ENCODE measurements around the gene SAC3D1. TPM values are rescaled to one million over a fixed set of nuclear protein-coding genes. Genes with fewer than 3 reads are reported as not detected.

SAC3D1 gene
- total and polyA plus RNA-seq, 8 donors: 3.5 to 7.3 (median 4.7) TPM

GRCh38 chr11:65083834-65084597 is 43.0 kb downstream of the SAC3D1 start, which contains the start of the genes CDCA5 and ZFPL1:
Gene CDCA5 (minus strand): TSS chr11:65084040. CDS start chr11:65083978, 62 bp downstream.
Gene ZFPL1 (plus strand): TSS chr11:65084222. CDS start chr11:65084699, 477 bp downstream.
- DNase-seq (peak; percentile 91 to 98 (median 96)), FAIRE-seq (no peak), ATAC-seq (peak; percentile 97 to 99 (median 99))
- Histone ChIP-seq H3K4me1 (peaks cover 0 to 15% (median 11%) of the 10 kb centered on the region in 3 donors), H3K27me3 (no peaks in the 10 kb centered on the region), H3K4me3 (peak within 1 kb of the TSS; percentile 39 to 80 (median 66)), H3K36me3 (peaks cover 0 to 17% (median 8%) of the 10 kb centered on the region in 3 donors), H3K9me3 (no peaks in the 10 kb centered on the region), H3K27ac (peak within 1 kb of the TSS; percentile 78 to 89 (median 84))
- TF ChIP-seq CTCF (IDR thresholded peaks at IDR 0.05): no peak
- 0 to 1% methylated on average over 78 to 79 of the region's 79 CpGs for WGBS, 2 donors
- intact Hi-C loops (cut with DNase I): no loop called here

GRCh38 chr11:65084598-65085375 is 43.8 kb downstream of the SAC3D1 start:
- 28 to 32% methylated on average over 23 of the region's 23 CpGs for WGBS, 2 donors
- intact Hi-C loops (cut with DNase I): no loop called here
- FAIRE-seq: no peak

GRCh38 chr11:65085446-65085845 is 44.4 kb downstream of the SAC3D1 start:
- H3K36me3 ChIP-seq: peaks cover 0 to 17% (median 8%) of the 10 kb centered on the region in 3 donors
- H3K4me3 ChIP-seq: no peak overlapping the region
- 85 to 92% methylated on average over 4 of the region's 4 CpGs for WGBS, 2 donors
- H3K27ac ChIP-seq: no peak overlapping the region
- H3K27me3 ChIP-seq: no peaks in the 10 kb centered on the region
- FAIRE-seq (no peak), ATAC-seq (no peak), DNase-seq (no peak)
- no peaks in the 10 kb centered on the region for H3K9me3 ChIP-seq
- H3K4me1 ChIP-seq: peaks cover 0 to 15% (median 11%) of the 10 kb centered on the region in 3 donors
- TF ChIP-seq CTCF (IDR thresholded peaks at IDR 0.05): no peak
- intact Hi-C loops (cut with DNase I): no loop called here

More at GRCh38 chr11:65084598-65085375, 43.8 kb downstream of the SAC3D1 start:
- H3K27ac ChIP-seq: peak overlapping the region; percentile 78 to 89 (median 84)
- H3K27me3 ChIP-seq: no peaks in the 10 kb centered on the region
- no peaks in the 10 kb centered on the region for H3K9me3 ChIP-seq
- peaks cover 0 to 15% (median 11%) of the 10 kb centered on the region in 3 donors for H3K4me1 ChIP-seq
- H3K4me3 ChIP-seq: peak overlapping the region; percentile 39 to 80 (median 66)
- no peak for TF ChIP-seq CTCF (IDR thresholded peaks at IDR 0.05)
- no peak for ATAC-seq
- no peak for DNase-seq
- peaks cover 0 to 17% (median 8%) of the 10 kb centered on the region in 3 donors for H3K36me3 ChIP-seq

- peaks cover 0 to 17% (median 8%) of the 10 kb centered on the region in 3 donors for H3K36me3 ChIP-seq
- H3K4me3 ChIP-seq: no peak overlapping the region
- no peak overlapping the region for H3K27ac ChIP-seq
- H3K27me3 ChIP-seq: no peaks in the 10 kb centered on the region
- 86 to 93% methylated on average over 9 of the region's 9 CpGs for WGBS, 2 donors
- intact Hi-C loops (cut with DNase I): no loop called here
- FAIRE-seq: no peak
- TF ChIP-seq CTCF (IDR thresholded peaks at IDR 0.05): no peak
- DNase-seq: no peak
- peaks cover 0 to 15% (median 11%) of the 10 kb centered on the region in 3 donors for H3K4me1 ChIP-seq
- no peaks in the 10 kb centered on the region for H3K9me3 ChIP-seq
- no peak for ATAC-seq
Measured at GRCh38 chr11:65086809-65087208, 45.8 kb downstream of the SAC3D1 start.

Measured in pancreas (tissue), 10 donors.